Left lung (tissue), 10 donors: Measurements from ENCODE around the gene C11orf42. TPM values are rescaled to one million over a fixed set of nuclear protein-coding genes. Genes with fewer than 3 reads are reported as not detected.
"Not testable (repeated sequence)": the region's sequence is repeated elsewhere in the genome, so short reads cannot be mapped to it uniquely, and the experiment has no call there.

Experiments used
- ATAC-seq: fragments of 200-7000 bp; cut with Tn5 transposase; one replicate; pipeline ENCODE4 v1.9.1; 2020; ENCODE audit warnings: moderate library complexity
- DNase-seq, 4 donors: peaks; one replicate each; pipeline ENCODE4 v3.0.0-alpha.2; 2013 to 2020
- H3K27ac ChIP-seq, 2 donors: fragments of 200-600 bp; sonication (generic) in 1 of 2; one replicate each; pipeline versions ENCODE4 v1.5.0 to v1.8.0; 2020 to 2021
- H3K27me3 ChIP-seq, 2 donors: fragments of 200-600 bp; sonication (generic) in 1 of 2; one replicate each; pipeline versions ENCODE4 v1.5.0 to v1.8.0; 2020 to 2021
- H3K36me3 ChIP-seq, 2 donors: fragments of 200-600 bp; sonication (generic) in 1 of 2; one replicate each; pipeline versions ENCODE4 v1.5.0 to v1.8.0; 2020 to 2021
- H3K4me1 ChIP-seq, 2 donors: fragments of 200-600 bp; one replicate each; pipeline ENCODE4 v1.8.0; 2021
- H3K4me3 ChIP-seq, 2 donors: fragments of 200-600 bp; sonication (generic) in 1 of 2; one replicate each; pipeline versions ENCODE4 v1.5.0 to v1.8.0; 2020 to 2021; ENCODE audit warnings: mild to moderate bottlenecking in 1 of 2
- H3K9me3 ChIP-seq, 2 donors: fragments of 200-600 bp; sonication (generic) in 1 of 2; one replicate each; pipeline versions ENCODE4 v1.5.0 to v1.8.0; 2020 to 2021
- CTCF ChIP-seq, 2 donors: fragments of 200-600 bp; sonication (generic) in 1 of 2; IDR thresholded peaks; one replicate each; pipeline versions ENCODE4 v1.5.0 to v1.8.0; 2021; ENCODE audit warnings: antibody characterized with exemption in 2 of 2
- intact Hi-C, 2 donors: fragments of 100-400 bp; cut with DNase I; formaldehyde crosslinking; loops; one replicate each; pipeline versions ENCODE4 v1.11.2 to v1.14.2; 2022
- polyA plus RNA-seq, 6 donors: library from polyadenylated mRNA; unstranded; fragments of 120-200 nt; gene quantifications; one replicate each; pipeline ENCODE4 v1.2.1, GENCODE V29; 2013; ENCODE audit not compliant: insufficient read length in 6 of 6
- total RNA-seq, 2 donors: library from RNA; stranded (reverse); fragmentation: NEBNext Ultra II Directional; extraction: Animal tissue kit (Norgen Biotek cat#: 25700); gene quantifications; one replicate each; pipeline ENCODE4 v1.2.1, GENCODE V29; 2021
- donor health status: DM: no; HTN: yes; CAD: no.
- donor health status: DM: no; HTN: no; CAD: no.

The C11orf42 gene
- total and polyA plus RNA-seq, 8 donors, result 0.47 to 2.2 (median 0.95) TPM; not detected in 2

- DNase-seq (no peak), ATAC-seq (no peak)
- no peak overlapping the region for H3K27ac ChIP-seq
- no peaks in the 10 kb centered on the region for H3K9me3 ChIP-seq
- intact Hi-C loops, result no loop called here
- no peak overlapping the region for H3K4me3 ChIP-seq
- no peak for TF ChIP-seq CTCF (IDR thresholded peaks at IDR 0.05)
- H3K4me1 ChIP-seq, result peaks cover 0 to 13% of the 10 kb centered on the region in 2 donors
- H3K27me3 ChIP-seq, result no peaks in the 10 kb centered on the region
- no peaks in the 10 kb centered on the region for H3K36me3 ChIP-seq
Measured at GRCh38 chr11:6241316-6241715, 36.0 kb downstream of the C11orf42 start.

- Histone ChIP-seq H3K4me3 (no peak overlapping the region), H3K36me3 (no peaks in the 10 kb centered on the region), H3K4me1 (peaks cover 0 to 8% of the 10 kb centered on the region in 2 donors), H3K9me3 (no peaks in the 10 kb centered on the region), H3K27me3 (no peaks in the 10 kb centered on the region), H3K27ac (no peak overlapping the region)
- no peak for ATAC-seq
- intact Hi-C loops, result no loop called here
- TF ChIP-seq CTCF (IDR thresholded peaks at IDR 0.05), result no peak
- no peak for DNase-seq
Measured at GRCh38 chr11:6245536-6245935, 40.2 kb downstream of the C11orf42 start.

DNA sequence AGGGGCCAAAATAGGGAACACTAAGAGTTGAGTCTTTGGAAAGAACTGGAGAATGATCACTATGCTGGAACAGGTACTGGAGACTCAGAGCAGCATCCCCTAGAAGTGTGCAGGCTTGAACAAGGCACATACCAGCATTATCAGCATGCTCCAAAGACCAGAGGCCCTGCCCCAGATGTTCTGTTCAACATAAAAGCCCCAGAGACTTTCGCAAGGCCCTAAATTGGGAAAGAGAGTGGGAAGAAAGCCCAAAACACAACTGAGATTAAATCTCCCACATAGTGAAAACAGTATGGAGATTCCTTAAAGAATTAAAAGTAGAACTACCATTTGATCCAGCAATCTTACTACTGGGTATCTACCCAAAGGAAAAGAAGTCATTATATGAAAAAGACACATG is 42.9 kb downstream of the C11orf42 start:
- no peak overlapping the region for H3K4me3 ChIP-seq
- DNase-seq (peak in 1 of 4 donors; percentile 64), ATAC-seq (no peak)
- no peak overlapping the region for H3K27ac ChIP-seq
- no peaks in the 10 kb centered on the region for H3K36me3 ChIP-seq
- H3K9me3 ChIP-seq, result no peaks in the 10 kb centered on the region
- no peaks in the 10 kb centered on the region for H3K27me3 ChIP-seq
- TF ChIP-seq CTCF (IDR thresholded peaks at IDR 0.05), result no peak
- no peaks in the 10 kb centered on the region for H3K4me1 ChIP-seq
- intact Hi-C loops, result no loop called here

DNA sequence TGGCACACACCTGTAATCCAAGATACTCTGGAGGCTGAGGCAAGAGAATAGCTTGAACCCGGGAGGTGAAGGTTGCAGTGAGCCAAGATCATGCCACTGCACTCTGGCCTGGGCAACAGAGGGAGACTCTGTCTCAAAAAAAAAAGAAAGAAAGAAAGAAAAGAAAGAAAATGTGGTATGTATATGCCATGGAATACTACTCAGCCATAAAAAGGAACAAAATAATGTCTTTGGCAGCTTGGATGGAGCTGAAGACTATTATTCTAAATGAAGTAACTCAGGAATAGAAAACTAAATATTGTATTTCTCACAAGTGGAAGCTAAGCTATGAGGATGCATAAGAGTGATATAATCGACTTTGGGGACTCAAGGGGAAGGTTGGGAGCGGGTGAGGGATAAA is 43.5 kb downstream of the C11orf42 start:
- H3K4me1 ChIP-seq, ATAC-seq, intact Hi-C loops, DNase-seq, H3K27ac ChIP-seq, H3K4me3 ChIP-seq, H3K27me3 ChIP-seq, H3K36me3 ChIP-seq, H3K9me3 ChIP-seq: not testable (repeated sequence)

GRCh38 chr11:6249770-6250555 is 44.6 kb downstream of the C11orf42 start:
- Histone ChIP-seq H3K27ac (peak overlapping the region in 1 of 2 donors; percentile 13), H3K27me3 (no peaks in the 10 kb centered on the region), H3K9me3 (no peaks in the 10 kb centered on the region), H3K4me1 (no peaks in the 10 kb centered on the region), H3K4me3 (no peak overlapping the region), H3K36me3 (no peaks in the 10 kb centered on the region)
- DNase-seq (peak in 3 of 4 donors; percentile 25 to 62 (median 54)), ATAC-seq (peak; percentile 46)
- intact Hi-C loops, result no loop called here
- no peak for TF ChIP-seq CTCF (IDR thresholded peaks at IDR 0.05)
